Liver (tissue), 9 donors: ENCODE measurements around the gene CNIH2. TPM values are rescaled to one million over a fixed set of nuclear protein-coding genes. Genes with fewer than 3 reads are reported as not detected.

ENCODE experiments used
- DNase-seq: peaks from one replicate; pipeline ENCODE4 v3.0.0-alpha.2; 2017; ENCODE audit warnings: low spot score
- H3K27ac ChIP-seq, 2 donors: one replicate each; pipeline ENCODE4 v1.7.0; 2013; ENCODE audit warnings: inconsistent platforms in 2 of 2, low read length in 2 of 2, control low read depth in 1 of 2, low read depth in 1 of 2, mild to moderate bottlenecking in 1 of 2
- H3K27me3 ChIP-seq, 4 donors: one replicate each; pipeline versions ENCODE4 v1.6.1 to v1.7.0; 2013; ENCODE audit warnings: low read length in 3 of 4, inconsistent platforms in 1 of 4, mild to moderate bottlenecking in 1 of 4, moderate library complexity in 1 of 4; ENCODE audit not compliant: control insufficient read depth in 4 of 4, insufficient read depth in 4 of 4
- H3K36me3 ChIP-seq, 4 donors: one replicate each; pipeline versions ENCODE4 v1.6.1 to v1.7.0; 2013; ENCODE audit warnings: low read length in 3 of 4, mild to moderate bottlenecking in 3 of 4, low read depth in 1 of 4, moderate library complexity in 1 of 4; ENCODE audit not compliant: control insufficient read depth in 4 of 4, insufficient read depth in 3 of 4
- H3K4me1 ChIP-seq, 4 donors: one replicate each; pipeline versions ENCODE4 v1.6.1 to v1.7.0; 2013; ENCODE audit warnings: low read length in 3 of 4, mild to moderate bottlenecking in 3 of 4, moderate library complexity in 1 of 4; ENCODE audit not compliant: control insufficient read depth in 4 of 4, insufficient read depth in 4 of 4
- H3K4me3 ChIP-seq, 3 donors: one replicate each; pipeline versions ENCODE4 v1.6.1 to v1.7.0; 2013; ENCODE audit warnings: low read length in 3 of 3, control low read depth in 1 of 3, low read depth in 1 of 3, mild to moderate bottlenecking in 1 of 3
- H3K9ac ChIP-seq, 2 donors: one replicate each; pipeline ENCODE4 v1.7.0; 2013; ENCODE audit warnings: low read length in 2 of 2, mild to moderate bottlenecking in 2 of 2, moderate library complexity in 2 of 2, control low read depth in 1 of 2, low read depth in 1 of 2
- H3K9me3 ChIP-seq, 4 donors: one replicate each; pipeline versions ENCODE4 v1.6.1 to v1.7.0; 2013; ENCODE audit warnings: low read length in 3 of 4; ENCODE audit not compliant: control insufficient read depth in 4 of 4
- EGR1 ChIP-seq, 2 donors: IDR thresholded peaks; 2 replicates each; pipeline ENCODE4 v1.6.1; 2016 to 2018; ENCODE audit warnings: antibody characterized with exemption in 2 of 2, low read depth in 2 of 2
- FOXA1 ChIP-seq: IDR thresholded peaks from 2 replicates; pipeline ENCODE4 v1.6.1; 2016; ENCODE audit warnings: antibody characterized with exemption
- FOXA2 ChIP-seq: IDR thresholded peaks from 2 replicates; pipeline ENCODE4 v1.6.1; 2016; ENCODE audit warnings: antibody characterized with exemption
- GABPA ChIP-seq, 2 donors: IDR thresholded peaks in 1 of 2; conservative IDR thresholded peaks in 1 of 2; 2 replicates each; pipeline ENCODE4 v1.6.1; 2016; ENCODE audit warnings: antibody characterized with exemption in 2 of 2, mild to moderate bottlenecking in 1 of 2, moderate library complexity in 1 of 2
- HNF4G ChIP-seq: IDR thresholded peaks from 2 replicates; pipeline ENCODE4 v1.6.1; 2016; ENCODE audit warnings: antibody characterized with exemption
- NR2F2 ChIP-seq: IDR thresholded peaks from 2 replicates; pipeline ENCODE4 v1.6.1; 2016; ENCODE audit warnings: antibody characterized with exemption
- RAD21 ChIP-seq, 2 donors: IDR thresholded peaks; 2 replicates each; pipeline ENCODE4 v1.6.1; 2016; ENCODE audit warnings: antibody characterized with exemption in 2 of 2, mild to moderate bottlenecking in 2 of 2
- RXRA ChIP-seq, 2 donors: IDR thresholded peaks; 2 replicates each; pipeline ENCODE4 v1.6.1; 2017 to 2018; ENCODE audit warnings: antibody characterized with exemption in 2 of 2, mild to moderate bottlenecking in 1 of 2
- SP1 ChIP-seq: IDR thresholded peaks from 2 replicates; pipeline ENCODE4 v1.6.1; 2018; ENCODE audit warnings: antibody characterized with exemption, mild to moderate bottlenecking
- TAF1 ChIP-seq: conservative IDR thresholded peaks from 2 replicates; pipeline ENCODE4 v1.6.1; 2016; ENCODE audit warnings: antibody characterized with exemption, mild to moderate bottlenecking
- WGBS: extraction: QIAGEN DNeasy Blood & Tissue Kit; methylation state at CpG from one replicate; pipeline ENCODE4 v1.1.7; 2013; 5-methylcytosine and 5-hydroxymethylcytosine counted together
- polyA plus RNA-seq, 2 donors: library from polyadenylated mRNA; stranded (reverse) in 1 of 2; unstranded in 1 of 2; fragments of 200-250 nt in 1 of 2; fragments of >200 nt in 1 of 2; fragmentation: Nextera tagmentation in 1 of 2; extraction: Ambion mirVana in 1 of 2; gene quantifications; one replicate each; pipeline versions ENCODE4 v1.2.1 to v1.2.3, GENCODE V29; 2013 to 2015
- total RNA-seq, 2 donors: library from RNA; depleted of rRNA; stranded (reverse); fragments of >200 nt; gene quantifications; one replicate each; pipeline ENCODE4 v1.2.3, GENCODE V29; 2014
- TF ChIP-seq, protein P1 (sequence below): fragments of 150-350 bp; IDR thresholded peaks from 2 replicates; pipeline ENCODE4 v1.5.1; 2017; ENCODE audit warnings: improper control_type of control experiment, low read depth, low read length; ENCODE audit not compliant: missing input control
- TF ChIP-seq, protein P2 (sequence below): IDR thresholded peaks from 2 replicates; pipeline ENCODE4 v1.6.1; 2016; ENCODE audit warnings: antibody characterized with exemption
- TF ChIP-seq, protein P3 (sequence below): IDR thresholded peaks from 2 replicates; pipeline ENCODE4 v1.6.1; 2016; ENCODE audit warnings: antibody characterized with exemption
- TF ChIP-seq, protein P4 (sequence below): IDR thresholded peaks from 2 replicates; pipeline ENCODE4 v1.6.1; 2016; ENCODE audit warnings: antibody characterized with exemption
- donor health status: healthy.
- donor health status: healthy.
- donor health status: healthy.
- donor health status: healthy.
- donor health status: healthy.

The CNIH2 gene
- total and polyA plus RNA-seq, 4 donors, result 0.07 TPM; not detected in 3

DNA sequence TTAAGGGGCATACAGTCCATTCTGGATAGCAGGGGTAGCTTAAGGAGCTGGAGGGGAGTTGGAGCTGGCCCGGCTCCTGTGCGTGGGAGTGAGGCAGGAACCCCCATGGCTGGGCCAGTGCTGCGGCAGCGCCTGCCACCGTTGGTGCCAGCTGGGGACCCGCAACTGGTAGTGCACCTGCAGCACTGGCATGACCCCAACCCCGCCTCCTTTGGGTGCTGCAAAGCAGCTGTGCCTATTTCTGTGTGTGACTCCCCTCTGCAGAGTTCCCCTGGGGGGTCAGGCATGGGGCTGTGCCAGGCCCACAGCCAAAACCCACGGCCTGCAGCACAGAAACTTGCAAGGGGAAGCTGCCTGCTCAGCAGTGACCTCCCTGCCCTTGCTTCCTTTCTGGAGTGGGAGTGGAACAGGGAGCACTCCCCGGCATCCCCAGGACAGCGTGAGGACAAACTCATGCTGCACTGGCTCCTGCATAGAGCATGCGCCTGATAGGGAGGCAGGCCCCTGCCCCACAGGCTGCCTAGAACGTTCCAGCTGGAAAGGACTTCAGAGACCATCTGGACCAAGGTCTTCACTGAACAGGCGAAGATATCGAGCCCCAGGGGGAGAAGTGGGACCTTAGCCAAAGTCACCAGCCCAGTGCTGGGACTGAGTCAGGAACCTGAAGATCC lies 35.7 kb upstream of the CNIH2 start:
- Histone ChIP-seq H3K27ac (no peak overlapping the region), H3K9ac (no peak overlapping the region), H3K27me3 (no peaks in the 10 kb centered on the region), H3K9me3 (no peaks in the 10 kb centered on the region), H3K36me3 (peaks cover 0 to 20% (median 2%) of the 10 kb centered on the region in 4 donors), H3K4me3 (no peak overlapping the region), H3K4me1 (no peaks in the 10 kb centered on the region)
- TF ChIP-seq EGR1 (IDR thresholded peaks at IDR 0.05; ENCODE audit: low read depth in 2 of 2) (no peak), RAD21 (IDR thresholded peaks at IDR 0.05) (no peak), GABPA (IDR thresholded peaks at IDR 0.05 in 1 of 2, conservative IDR thresholded peaks at IDR 0.05 in 1 of 2) (no peak), FOXA1 (no peak), NR2F2 (no peak), FOXA2 (no peak), TAF1 (no peak), HNF4G (no peak), SP1 (no peak)
- TF ChIP-seq, protein P1, sequence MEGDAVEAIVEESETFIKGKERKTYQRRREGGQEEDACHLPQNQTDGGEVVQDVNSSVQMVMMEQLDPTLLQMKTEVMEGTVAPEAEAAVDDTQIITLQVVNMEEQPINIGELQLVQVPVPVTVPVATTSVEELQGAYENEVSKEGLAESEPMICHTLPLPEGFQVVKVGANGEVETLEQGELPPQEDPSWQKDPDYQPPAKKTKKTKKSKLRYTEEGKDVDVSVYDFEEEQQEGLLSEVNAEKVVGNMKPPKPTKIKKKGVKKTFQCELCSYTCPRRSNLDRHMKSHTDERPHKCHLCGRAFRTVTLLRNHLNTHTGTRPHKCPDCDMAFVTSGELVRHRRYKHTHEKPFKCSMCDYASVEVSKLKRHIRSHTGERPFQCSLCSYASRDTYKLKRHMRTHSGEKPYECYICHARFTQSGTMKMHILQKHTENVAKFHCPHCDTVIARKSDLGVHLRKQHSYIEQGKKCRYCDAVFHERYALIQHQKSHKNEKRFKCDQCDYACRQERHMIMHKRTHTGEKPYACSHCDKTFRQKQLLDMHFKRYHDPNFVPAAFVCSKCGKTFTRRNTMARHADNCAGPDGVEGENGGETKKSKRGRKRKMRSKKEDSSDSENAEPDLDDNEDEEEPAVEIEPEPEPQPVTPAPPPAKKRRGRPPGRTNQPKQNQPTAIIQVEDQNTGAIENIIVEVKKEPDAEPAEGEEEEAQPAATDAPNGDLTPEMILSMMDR, result no peak
- TF ChIP-seq, protein P2, sequence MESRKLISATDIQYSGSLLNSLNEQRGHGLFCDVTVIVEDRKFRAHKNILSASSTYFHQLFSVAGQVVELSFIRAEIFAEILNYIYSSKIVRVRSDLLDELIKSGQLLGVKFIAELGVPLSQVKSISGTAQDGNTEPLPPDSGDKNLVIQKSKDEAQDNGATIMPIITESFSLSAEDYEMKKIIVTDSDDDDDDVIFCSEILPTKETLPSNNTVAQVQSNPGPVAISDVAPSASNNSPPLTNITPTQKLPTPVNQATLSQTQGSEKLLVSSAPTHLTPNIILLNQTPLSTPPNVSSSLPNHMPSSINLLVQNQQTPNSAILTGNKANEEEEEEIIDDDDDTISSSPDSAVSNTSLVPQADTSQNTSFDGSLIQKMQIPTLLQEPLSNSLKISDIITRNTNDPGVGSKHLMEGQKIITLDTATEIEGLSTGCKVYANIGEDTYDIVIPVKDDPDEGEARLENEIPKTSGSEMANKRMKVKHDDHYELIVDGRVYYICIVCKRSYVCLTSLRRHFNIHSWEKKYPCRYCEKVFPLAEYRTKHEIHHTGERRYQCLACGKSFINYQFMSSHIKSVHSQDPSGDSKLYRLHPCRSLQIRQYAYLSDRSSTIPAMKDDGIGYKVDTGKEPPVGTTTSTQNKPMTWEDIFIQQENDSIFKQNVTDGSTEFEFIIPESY, result no peak
- TF ChIP-seq, protein P3, sequence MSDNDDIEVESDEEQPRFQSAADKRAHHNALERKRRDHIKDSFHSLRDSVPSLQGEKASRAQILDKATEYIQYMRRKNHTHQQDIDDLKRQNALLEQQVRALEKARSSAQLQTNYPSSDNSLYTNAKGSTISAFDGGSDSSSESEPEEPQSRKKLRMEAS, result no peak
- DNase-seq, result no peak
- WGBS, result 89% methylated on average over 14 of the region's 14 CpGs

DNA sequence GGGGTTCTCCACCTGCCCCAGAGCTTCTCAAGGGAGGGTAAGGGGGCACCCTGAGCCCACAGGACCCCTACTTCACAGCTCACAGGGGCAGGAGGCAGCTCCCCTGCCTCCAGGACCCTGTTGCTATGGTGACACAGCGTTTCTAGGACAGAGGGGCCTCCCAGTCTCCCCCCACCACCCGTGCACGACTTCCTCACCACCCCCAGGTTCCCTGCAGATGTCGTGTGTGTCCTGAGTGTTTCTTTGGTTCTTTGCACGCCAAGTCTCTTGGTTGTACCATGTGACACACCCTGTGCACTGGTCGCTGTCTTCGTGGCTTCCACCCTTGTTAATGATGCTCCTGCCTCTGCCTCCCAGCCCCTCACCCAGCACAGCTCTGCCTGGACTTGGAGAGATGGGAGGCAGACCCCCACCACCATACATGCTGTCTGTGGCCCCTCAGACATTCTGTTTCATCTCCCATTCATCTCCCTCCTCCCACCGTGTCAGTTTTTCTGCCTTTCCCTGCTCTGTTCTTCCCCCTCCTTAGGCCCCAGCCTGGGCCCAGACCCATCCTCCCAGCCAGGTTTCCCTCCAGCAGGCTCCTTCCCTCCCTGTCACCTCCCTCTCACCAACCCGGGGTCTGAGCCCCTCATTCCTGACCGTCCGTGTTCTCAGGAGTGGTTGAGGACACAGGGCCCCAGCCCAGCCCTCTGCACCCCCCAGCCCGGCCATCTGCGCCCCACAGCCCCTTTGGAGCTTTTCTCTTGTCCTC lies 34.0 kb upstream of the CNIH2 start:
- Histone ChIP-seq H3K36me3 (peaks cover 0 to 18% (median under 1%) of the 10 kb centered on the region in 4 donors), H3K4me3 (no peak overlapping the region)
- 88% methylated on average over 13 of the region's 13 CpGs for WGBS

More for the DNA sequence above, 34.0 kb upstream of the CNIH2 start:
- no peaks in the 10 kb centered on the region for H3K4me1 ChIP-seq
- DNase-seq, result no peak
- H3K27me3 ChIP-seq, result no peaks in the 10 kb centered on the region
- H3K27ac ChIP-seq, result no peak overlapping the region
- H3K9me3 ChIP-seq, result no peaks in the 10 kb centered on the region
- no peak overlapping the region for H3K9ac ChIP-seq
- TF ChIP-seq, protein P3, result no peak
- TF ChIP-seq GABPA (IDR thresholded peaks at IDR 0.05 in 1 of 2, conservative IDR thresholded peaks at IDR 0.05 in 1 of 2), result no peak
- no peak for TF ChIP-seq RAD21 (IDR thresholded peaks at IDR 0.05)
- no peak for TF ChIP-seq RXRA (IDR thresholded peaks at IDR 0.05)
- TF ChIP-seq, protein P4, sequence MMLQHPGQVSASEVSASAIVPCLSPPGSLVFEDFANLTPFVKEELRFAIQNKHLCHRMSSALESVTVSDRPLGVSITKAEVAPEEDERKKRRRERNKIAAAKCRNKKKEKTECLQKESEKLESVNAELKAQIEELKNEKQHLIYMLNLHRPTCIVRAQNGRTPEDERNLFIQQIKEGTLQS, result no peak
